Gastroesophageal sphincter (tissue), 3 donors: ENCODE measurements around the gene CLDN25.

Source experiments
- CTCF ChIP-seq, 4 experiments: fragments of 200-600 bp in 2 of 4; fragments of 450-650 bp in 2 of 4; sonication (generic) in 1 of 4; IDR thresholded peaks; one replicate each; pipeline ENCODE4 v1.5.1; 2017 to 2019; ENCODE audit warnings: antibody characterized with exemption in 4 of 4, mild to moderate bottlenecking in 2 of 4, moderate library complexity in 2 of 4
- POLR2A ChIP-seq, 2 donors: fragments of 450-650 bp; IDR thresholded peaks; one replicate each; pipeline ENCODE4 v1.6.1; 2017; ENCODE audit warnings: antibody characterized with exemption in 2 of 2, mild to moderate bottlenecking in 2 of 2, moderate library complexity in 1 of 2
- POLR2AphosphoS5 ChIP-seq: sonication (generic); formaldehyde crosslinking; IDR thresholded peaks from one replicate; pipeline ENCODE4 v1.6.1; 2017; ENCODE audit warnings: antibody characterized with exemption

GRCh38 chr11:113774174-113774503 lies 5.5 kb upstream of the CLDN25 start:
- TF ChIP-seq POLR2A (IDR thresholded peaks at IDR 0.05) (no peak), CTCF (IDR thresholded peaks at IDR 0.05) (no peak), POLR2AphosphoS5 (no peak)
